Lung (tissue), 12 donors: ENCODE results near the gene SLC16A4. TPM values are rescaled to one million over a fixed set of nuclear protein-coding genes. Genes with fewer than 3 reads are reported as not detected.
"Not testable (repeated sequence)": the region's sequence is repeated elsewhere in the genome, so short reads cannot be mapped to it uniquely, and the experiment has no call there.

Experiments
- ATAC-seq: fragments of 200-7000 bp; cut with Tn5 transposase; one replicate; pipeline ENCODE4 v1.9.1; 2020; ENCODE audit warnings: moderate number of reproducible peaks; ENCODE audit not compliant: insufficient read depth, low FRiP score
- DNase-seq, 3 donors: peaks; one replicate each; pipeline ENCODE4 v3.0.0-alpha.2; 2013 to 2017
- H3K27ac ChIP-seq, 2 donors: one replicate each; pipeline ENCODE4 v1.5.1; 2013; ENCODE audit warnings: mild to moderate bottlenecking in 2 of 2, moderate library complexity in 2 of 2, control low read depth in 1 of 2, inconsistent platforms in 1 of 2, low read depth in 1 of 2, low read length in 1 of 2
- H3K27me3 ChIP-seq, 3 donors: one replicate each; pipeline ENCODE4 v1.5.1; 2013; ENCODE audit warnings: low read length in 2 of 3; ENCODE audit not compliant: control insufficient read depth in 3 of 3, insufficient read depth in 3 of 3
- H3K36me3 ChIP-seq, 4 donors: one replicate each; pipeline ENCODE4 v1.5.1; 2013; ENCODE audit warnings: low read length in 4 of 4, mild to moderate bottlenecking in 1 of 4, moderate library complexity in 1 of 4; ENCODE audit not compliant: control insufficient read depth in 4 of 4, insufficient read depth in 4 of 4
- H3K4me1 ChIP-seq, 5 donors: one replicate each; pipeline ENCODE4 v1.5.1; 2013; ENCODE audit warnings: low read length in 5 of 5, mild to moderate bottlenecking in 2 of 5, moderate library complexity in 1 of 5; ENCODE audit not compliant: control insufficient read depth in 5 of 5, insufficient read depth in 5 of 5
- H3K4me3 ChIP-seq: one replicate; pipeline ENCODE4 v1.5.1; 2013; ENCODE audit warnings: mild to moderate bottlenecking, control low read depth, moderate library complexity
- H3K9ac ChIP-seq, 2 donors: one replicate each; pipeline ENCODE4 v1.5.1; 2013; ENCODE audit warnings: low read length in 2 of 2, control low read depth in 1 of 2; ENCODE audit not compliant: insufficient read depth in 1 of 2
- H3K9me3 ChIP-seq, 4 donors: one replicate each; pipeline ENCODE4 v1.5.1; 2013; ENCODE audit warnings: low read length in 3 of 4, mild to moderate bottlenecking in 1 of 4, moderate library complexity in 1 of 4; ENCODE audit not compliant: control insufficient read depth in 4 of 4, insufficient read depth in 3 of 4
- WGBS, 2 donors: extraction: QIAGEN DNeasy Blood & Tissue Kit; methylation state at CpG; one replicate each; pipeline ENCODE4 v1.1.7; 2013; 5-methylcytosine and 5-hydroxymethylcytosine counted together
- polyA plus RNA-seq, 2 donors: library from polyadenylated mRNA; stranded (reverse); fragments of 200-250 nt; gene quantifications; one replicate each; pipeline ENCODE4 v1.2.1, GENCODE V29; 2013
- total RNA-seq, 2 donors: library from RNA; depleted of rRNA in 1 of 2; stranded (reverse); fragments of >200 nt in 1 of 2; gene quantifications; one replicate each; pipeline ENCODE4 v1.2.1, GENCODE V29; 2014 to 2021
- TF ChIP-seq, protein P1 (sequence below): IDR thresholded peaks from 2 replicates; pipeline ENCODE4 v1.5.1; 2012; ENCODE audit warnings: mild to moderate bottlenecking; ENCODE audit errors: control extremely low read depth, extremely low read depth
- donor health status: control.
- donor health status: control.
- donor health status: Bipolar disorder and iron deficiency.
- donor health status: healthy.
- donor health status: DM: yes; HTN: yes; CAD: no.

SLC16A4 gene
- total and polyA plus RNA-seq, 4 donors: 4.6 to 12.0 (median 7.7) TPM

GRCh38 chr1:110420023-110420662, 29.3 kb upstream of the SLC16A4 start:
- Histone ChIP-seq H3K27ac (no peak overlapping the region), H3K27me3 (peaks cover 0 to 3% (median 0%) of the 10 kb centered on the region in 3 donors), H3K4me1 (peaks cover 0 to 1% (median 0%) of the 10 kb centered on the region in 5 donors), H3K9ac (no peak overlapping the region), H3K9me3 (peaks cover 0 to 1% (median 0%) of the 10 kb centered on the region in 4 donors), H3K36me3 (no peaks in the 10 kb centered on the region), H3K4me3 (no peak overlapping the region)
- TF ChIP-seq, protein P1, sequence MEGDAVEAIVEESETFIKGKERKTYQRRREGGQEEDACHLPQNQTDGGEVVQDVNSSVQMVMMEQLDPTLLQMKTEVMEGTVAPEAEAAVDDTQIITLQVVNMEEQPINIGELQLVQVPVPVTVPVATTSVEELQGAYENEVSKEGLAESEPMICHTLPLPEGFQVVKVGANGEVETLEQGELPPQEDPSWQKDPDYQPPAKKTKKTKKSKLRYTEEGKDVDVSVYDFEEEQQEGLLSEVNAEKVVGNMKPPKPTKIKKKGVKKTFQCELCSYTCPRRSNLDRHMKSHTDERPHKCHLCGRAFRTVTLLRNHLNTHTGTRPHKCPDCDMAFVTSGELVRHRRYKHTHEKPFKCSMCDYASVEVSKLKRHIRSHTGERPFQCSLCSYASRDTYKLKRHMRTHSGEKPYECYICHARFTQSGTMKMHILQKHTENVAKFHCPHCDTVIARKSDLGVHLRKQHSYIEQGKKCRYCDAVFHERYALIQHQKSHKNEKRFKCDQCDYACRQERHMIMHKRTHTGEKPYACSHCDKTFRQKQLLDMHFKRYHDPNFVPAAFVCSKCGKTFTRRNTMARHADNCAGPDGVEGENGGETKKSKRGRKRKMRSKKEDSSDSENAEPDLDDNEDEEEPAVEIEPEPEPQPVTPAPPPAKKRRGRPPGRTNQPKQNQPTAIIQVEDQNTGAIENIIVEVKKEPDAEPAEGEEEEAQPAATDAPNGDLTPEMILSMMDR: no peak
- DNase-seq: no peak
- 87 to 96% methylated on average over 10 of the region's 10 CpGs for WGBS, 2 donors
- ATAC-seq: no peak

DNA sequence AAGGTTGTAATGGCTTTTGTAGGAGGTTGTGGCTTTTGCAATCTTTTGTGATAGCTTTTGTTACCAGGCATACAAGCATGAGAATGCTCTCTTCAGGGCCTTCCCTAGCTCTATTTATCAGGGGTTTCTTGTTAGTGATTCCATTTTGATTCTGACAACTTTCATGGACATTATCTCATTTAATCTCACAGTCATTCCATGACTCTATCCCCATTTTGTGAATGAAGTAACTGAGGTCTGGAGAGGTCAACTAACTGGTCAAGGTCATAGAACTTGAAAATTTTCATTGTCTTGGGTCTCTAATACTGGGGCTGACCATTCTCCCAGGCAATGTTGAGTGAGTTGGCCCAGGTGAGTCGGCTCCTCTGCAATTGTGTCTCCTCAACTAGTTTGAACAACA, 27.9 kb upstream of the SLC16A4 start:
- ATAC-seq (no peak), DNase-seq (no peak)
- Histone ChIP-seq H3K4me3 (no peak overlapping the region), H3K4me1 (peaks cover 0 to 16% (median 5%) of the 10 kb centered on the region in 5 donors), H3K9ac (no peak overlapping the region), H3K9me3 (peaks cover 0 to 1% (median 0%) of the 10 kb centered on the region in 4 donors), H3K27me3 (peaks cover 0 to 3% (median 0%) of the 10 kb centered on the region in 3 donors), H3K36me3 (no peaks in the 10 kb centered on the region), H3K27ac (no peak overlapping the region)
- WGBS, 2 donors: 89 to 96% methylated on average over 1 of the region's 1 CpG
- TF ChIP-seq, protein P1: no peak

DNA sequence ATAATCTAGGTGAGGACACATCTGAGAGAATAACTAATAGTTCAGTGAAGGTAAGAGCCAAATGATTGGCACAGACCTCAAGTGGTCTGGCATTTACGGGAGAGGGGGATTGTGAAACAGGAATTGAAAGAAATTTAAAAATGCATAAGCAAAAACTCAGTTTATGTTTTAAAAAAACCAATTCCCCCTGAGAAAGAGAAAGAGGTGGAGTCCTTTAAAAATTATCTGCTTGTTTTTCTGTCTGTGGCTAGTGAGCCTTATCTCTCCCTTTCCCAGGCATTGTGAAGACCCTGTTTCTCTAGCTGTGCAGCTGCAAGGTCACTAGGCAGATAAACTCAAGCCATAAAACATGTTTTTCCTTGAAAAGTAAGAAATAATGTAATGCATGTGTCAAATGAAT, 22.2 kb upstream of the SLC16A4 start:
- DNase-seq, H3K27me3 ChIP-seq, H3K4me3 ChIP-seq, H3K9me3 ChIP-seq, ATAC-seq, H3K36me3 ChIP-seq, H3K27ac ChIP-seq: not testable (repeated sequence)
- Histone ChIP-seq H3K4me1 (peaks cover 0 to 26% (median 5%) of the 10 kb centered on the region in 5 donors), H3K9ac (peak overlapping the region in 1 of 2 donors; percentile 11)
- WGBS, 2 donors: 31 to 46% methylated on average over 1 of the region's 1 CpG

- H3K27ac ChIP-seq: no peak overlapping the region
- H3K4me1 ChIP-seq: peaks cover 0 to 28% (median 5%) of the 10 kb centered on the region in 5 donors
- no peaks in the 10 kb centered on the region for H3K36me3 ChIP-seq
- TF ChIP-seq, protein P1: peak; percentile 41
- no peak overlapping the region for H3K4me3 ChIP-seq
- ATAC-seq: peak; percentile 76
- no peaks in the 10 kb centered on the region for H3K27me3 ChIP-seq
- H3K9me3 ChIP-seq: no peaks in the 10 kb centered on the region
- no peak overlapping the region for H3K9ac ChIP-seq
- WGBS, 2 donors: 20 to 21% methylated on average over 4 of the region's 4 CpGs
- DNase-seq: peak; percentile 57 to 68 (median 64)
Observed at GRCh38 chr1:110412576-110412975, 21.8 kb upstream of the SLC16A4 start.
